ENCODE data around the gene FSTL5. TPM values are rescaled to one million over a fixed set of nuclear protein-coding genes. Genes with fewer than 3 reads are reported as not detected.

Gene FSTL5
- total and polyA plus RNA-seq, 9 of the 15 experiments (the other 6 are each of a cell fraction or from before 2014, with no cell fraction given), result 0.09 to 3.1 (median 0.50) TPM; not detected in 1

DNA sequence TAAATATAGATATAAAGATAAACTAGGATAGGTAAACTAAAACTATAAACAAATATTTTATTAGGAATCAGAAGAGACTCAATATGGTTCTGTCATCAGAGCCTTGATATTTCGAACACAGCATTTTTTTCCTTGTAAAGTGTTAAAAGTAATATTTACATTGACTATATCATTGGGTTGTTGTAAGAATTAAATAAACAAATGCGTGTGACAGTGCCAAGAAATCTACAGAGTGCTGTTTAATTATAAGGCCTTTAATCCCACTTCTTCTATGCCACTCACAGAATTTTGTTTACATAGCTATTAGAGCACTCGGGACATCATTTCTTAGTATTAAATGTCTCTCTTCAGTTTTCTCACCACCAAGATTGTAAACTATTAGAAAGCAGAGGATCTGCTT, 807.4 kb downstream of the FSTL5 start (continued):
- no peak for TF ChIP-seq SAP30 (IDR thresholded peaks at IDR 0.05; ENCODE audit: borderline replicate concordance, insufficient read depth, low read depth, low read length, poor library complexity, severe bottlenecking)
- TF ChIP-seq CTCF (IDR thresholded peaks at IDR 0.05 in 2 of 3, conservative IDR thresholded peaks at IDR 0.05 in 1 of 3; ENCODE audit: insufficient read depth in 2 of 3, low read depth in 1 of 3, low read length in 3 of 3), result no peak
- no peak for TF ChIP-seq BDP1 (IDR thresholded peaks at IDR 0.05; ENCODE audit: insufficient read depth, insufficient read length)
- no peak for TF ChIP-seq ZNF785 (CRISPR knock-in tag; IDR thresholded peaks at IDR 0.05)
- no peak for TF ChIP-seq ZNF778 (CRISPR knock-in tag; IDR thresholded peaks at IDR 0.05)
- TF ChIP-seq TARDBP (IDR thresholded peaks at IDR 0.05), result no peak

DNA sequence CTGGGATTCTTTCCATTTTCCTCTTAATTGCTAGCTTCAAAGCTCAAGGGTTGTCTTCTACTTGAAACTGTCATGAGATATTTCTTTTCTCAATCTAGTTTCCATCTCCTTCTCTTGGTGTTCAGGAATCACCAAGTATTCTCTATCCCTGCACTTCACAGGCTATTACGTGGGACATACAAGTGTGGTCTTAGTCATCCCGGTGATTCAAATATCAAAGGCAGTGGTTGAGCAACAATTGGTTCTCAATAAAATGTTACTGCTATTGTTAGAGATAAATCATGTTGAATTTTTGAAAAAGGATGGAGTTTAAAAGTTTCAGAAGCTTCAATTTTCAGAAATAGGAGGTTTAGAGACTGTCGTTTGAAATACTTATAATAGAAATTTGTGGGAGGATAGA, 812.9 kb downstream of the FSTL5 start:
- no peak for FAIRE-seq
- no peak for ATAC-seq
- BruUV-seq (replicated peaks), result no TSS peak
- H3K36me3 ChIP-seq (ENCODE audit: control insufficient read depth, insufficient read depth, low read length), result no peaks in the 10 kb centered on the region
- H3K4me2 ChIP-seq (ENCODE audit: insufficient read depth, low read length), result no peak overlapping the region
- no peaks in the 10 kb centered on the region for H3K27me3 ChIP-seq (ENCODE audit: control insufficient read depth in 2 of 2, insufficient read depth in 2 of 2, low read length in 2 of 2)
- TF ChIP-seq CEBPG (CRISPR knock-in tag; IDR thresholded peaks at IDR 0.05), result no peak
- TF ChIP-seq CEBPG (tag; conservative IDR thresholded peaks at IDR 0.05 in 1 of 2, IDR thresholded peaks at IDR 0.05 in 1 of 2), result no peak
- no peak for TF ChIP-seq SMARCC2 (IDR thresholded peaks at IDR 0.05; ENCODE audit: low read depth)
- TF ChIP-seq HDAC1 (IDR thresholded peaks at IDR 0.05), result no peak
- no peak for TF ChIP-seq ZBTB8A (IDR thresholded peaks at IDR 0.05; ENCODE audit: partially characterized antibody)
- TF ChIP-seq EGR1 (conservative IDR thresholded peaks at IDR 0.05), result no peak
- TF ChIP-seq HOMEZ (CRISPR knock-in tag; IDR thresholded peaks at IDR 0.05), result no peak
- TF ChIP-seq HNRNPUL1 (IDR thresholded peaks at IDR 0.05; ENCODE audit: low read length), result no peak
- no peak for TF ChIP-seq ZBTB33 (CRISPR knock-in tag; IDR thresholded peaks at IDR 0.05)
- TF ChIP-seq KDM5B (IDR thresholded peaks at IDR 0.05; ENCODE audit: insufficient replicate concordance, low read depth, low read length), result no peak
- TF ChIP-seq DPF2 (IDR thresholded peaks at IDR 0.05), result no peak
- no peak overlapping the region for H3K4me3 ChIP-seq
- in situ Hi-C loops (cut with MboI), result no loop called here
- no peak overlapping the region for H2AFZ ChIP-seq (ENCODE audit: low read depth, low read length)
- WGBS (ENCODE audit: insufficient coverage, low coverage, missing lambda C conversion rate), result 0% methylated on average over 1 of the region's 3 CpGs
- no peak overlapping the region for H3K9ac ChIP-seq (ENCODE audit: insufficient read depth in 1 of 2, low read depth in 2 of 2, low read length in 2 of 2)
- no peaks in the 10 kb centered on the region for H3K9me1 ChIP-seq (ENCODE audit: control insufficient read depth, insufficient read depth, low read length)
- H3K9me3 ChIP-seq (replicated peaks; ENCODE audit: control insufficient read depth, insufficient read depth, low read depth, low read length), result no peaks in the 10 kb centered on the region
- intact Hi-C loops (cut with micrococcal nuclease), result no loop called here
- POLR2A ChIA-PET, result no interaction called here
- DNase-seq (ENCODE audit: extremely low read depth in 1 of 4, low spot score in 3 of 4), result no peak
- H3K4me1 ChIP-seq (replicated peaks in 1 of 2; ENCODE audit: control insufficient read depth in 2 of 2, insufficient read depth in 2 of 2, low read length in 2 of 2), result no peaks in the 10 kb centered on the region
- CTCF ChIA-PET (ENCODE audit: low intra/inter-chr PET ratio), result no interaction called here
- H3K27ac ChIP-seq (ENCODE audit: extremely low read depth, low read depth, low read length), result no peak overlapping the region
- no peaks in the 10 kb centered on the region for H4K20me1 ChIP-seq (replicated peaks; ENCODE audit: control insufficient read depth, insufficient read depth, low read length)
- no peaks in the 10 kb centered on the region for H3K79me2 ChIP-seq (ENCODE audit: control insufficient read depth, insufficient read depth, low read length)
